HG03196 (cell line): ENCODE data around the gene OXT.

ENCODE experiments used
- ATAC-seq: cut with Tn5 transposase; IDR thresholded peaks from one replicate; pipeline ENCODE4 v1.9.1; 2021; ENCODE audit not compliant: unreplicated experiment

OXT gene

DNA sequence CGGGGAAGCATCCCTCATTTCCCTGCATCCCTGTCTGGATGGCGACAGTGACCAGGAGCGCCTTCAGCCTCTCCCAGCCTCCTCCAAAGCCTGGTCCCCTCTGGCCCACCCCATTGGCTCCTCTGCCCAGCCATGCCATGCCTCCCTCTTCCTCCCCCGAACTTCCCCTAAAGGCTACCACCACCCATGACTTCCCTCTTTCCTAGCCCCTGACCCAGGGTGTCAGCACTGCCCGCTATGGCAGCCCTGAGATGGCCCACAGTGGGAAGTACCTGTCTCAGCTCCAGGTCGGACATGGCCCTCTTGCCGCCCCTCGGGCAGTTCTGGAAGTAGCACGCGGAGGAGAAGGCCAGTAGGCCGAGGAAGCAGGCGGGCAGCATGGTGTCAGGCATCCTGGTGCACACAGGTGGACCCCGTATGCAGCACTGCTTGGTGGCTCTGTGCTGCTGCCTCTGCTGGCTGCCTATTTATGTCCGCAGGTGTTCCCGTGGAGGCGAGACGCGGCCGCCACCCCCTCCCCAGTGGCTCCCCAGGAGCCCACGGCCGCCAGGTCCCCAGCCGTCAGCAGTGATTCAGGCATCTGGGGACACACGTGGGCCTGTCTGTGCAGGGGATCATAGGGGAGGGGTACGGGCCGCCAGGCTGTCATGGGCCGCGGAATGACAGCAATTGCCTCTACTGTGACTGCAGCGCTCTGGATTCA lies 13.0 kb downstream of the OXT start, which contains the start of gene AVP:
AVP (minus strand) TSS at position 442 of the 703 bp plus-strand sequence; CDS start at position 392, 50 bp downstream.
- no peak for ATAC-seq

DNA sequence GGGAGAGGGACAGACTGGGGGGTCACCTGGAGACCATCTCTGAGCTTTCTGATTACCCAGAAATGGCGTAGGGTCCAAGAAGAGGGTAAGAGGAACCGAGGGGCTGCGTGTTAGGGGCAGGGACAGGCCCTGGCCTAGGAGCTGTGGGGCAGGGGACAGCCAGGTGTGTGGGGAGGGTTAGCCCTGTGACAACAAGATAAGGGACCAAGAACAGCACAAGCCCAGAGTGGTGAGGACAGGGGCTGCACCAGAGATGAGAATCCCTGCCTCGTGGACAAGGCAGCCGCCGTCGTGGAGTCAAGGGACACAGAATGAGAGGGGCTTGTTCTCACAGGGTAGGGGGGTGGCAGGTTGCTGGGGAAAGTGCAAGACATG lies 13.6 kb downstream of the OXT start:
- no peak for ATAC-seq

DNA sequence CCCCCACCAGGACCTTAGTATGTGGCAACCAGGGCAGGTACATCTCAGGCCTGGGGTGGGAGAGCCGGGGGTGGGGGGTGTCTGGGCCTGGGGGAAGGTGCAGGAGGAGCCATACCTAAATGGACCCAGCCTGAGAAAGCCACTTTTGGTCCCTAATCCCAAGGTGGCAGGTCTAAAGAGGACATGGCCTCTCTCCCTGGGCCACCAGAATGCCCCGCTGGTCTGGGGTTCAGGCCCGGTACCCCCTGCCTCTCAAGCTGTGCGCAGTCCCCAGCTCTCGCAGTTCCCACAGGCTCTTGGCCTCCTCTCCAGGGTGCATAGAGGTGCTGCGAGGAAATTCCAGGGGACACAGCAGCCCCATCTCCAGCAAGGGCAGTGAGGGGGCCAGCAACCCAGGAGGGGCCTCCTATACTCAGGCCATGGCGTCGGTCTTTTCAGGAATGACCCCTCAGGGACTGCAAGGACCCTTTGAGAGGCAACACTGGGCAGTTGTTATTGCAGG lies 14.2 kb downstream of the OXT start:
- ATAC-seq = no peak

DNA sequence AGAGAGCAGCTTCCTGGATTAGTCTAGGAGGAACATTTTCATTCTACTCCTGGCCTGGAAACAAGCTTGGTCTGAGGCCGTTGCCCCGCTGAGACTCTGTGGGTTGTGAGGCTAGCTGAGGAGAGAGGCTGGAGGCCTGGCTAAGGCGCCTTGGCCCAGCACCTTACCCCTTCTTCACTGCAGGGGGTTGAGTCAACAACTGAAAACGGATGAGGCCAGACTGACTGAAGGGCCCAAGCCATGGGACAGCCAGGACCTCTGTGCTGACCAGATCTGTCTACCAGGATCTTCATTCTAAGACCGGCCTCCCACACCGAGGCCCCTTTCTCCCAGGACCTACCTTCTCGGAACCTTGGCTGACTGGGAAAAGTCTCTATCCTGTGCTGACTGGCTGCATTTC lies 16.6 kb downstream of the OXT start:
- ATAC-seq = no peak

DNA sequence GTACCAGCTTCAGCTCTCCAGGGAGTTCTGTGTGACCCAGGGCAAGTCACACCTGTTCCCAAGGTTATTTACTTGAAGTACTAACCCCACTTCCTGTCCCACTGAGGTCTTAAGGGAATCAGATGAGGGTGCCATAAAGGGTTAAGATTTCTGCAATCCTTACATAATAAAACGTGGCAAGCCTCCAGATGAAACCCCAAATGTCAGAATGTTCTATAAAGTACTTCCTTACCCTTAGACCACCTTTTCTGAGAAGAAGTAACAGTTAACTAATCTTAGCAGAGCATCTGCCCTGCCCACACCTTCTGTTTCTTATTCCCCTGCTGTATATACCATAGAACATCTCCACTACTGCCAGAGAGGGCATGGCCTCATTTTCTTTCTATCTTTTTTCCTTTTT lies 19.1 kb downstream of the OXT start:
- no peak for ATAC-seq

DNA sequence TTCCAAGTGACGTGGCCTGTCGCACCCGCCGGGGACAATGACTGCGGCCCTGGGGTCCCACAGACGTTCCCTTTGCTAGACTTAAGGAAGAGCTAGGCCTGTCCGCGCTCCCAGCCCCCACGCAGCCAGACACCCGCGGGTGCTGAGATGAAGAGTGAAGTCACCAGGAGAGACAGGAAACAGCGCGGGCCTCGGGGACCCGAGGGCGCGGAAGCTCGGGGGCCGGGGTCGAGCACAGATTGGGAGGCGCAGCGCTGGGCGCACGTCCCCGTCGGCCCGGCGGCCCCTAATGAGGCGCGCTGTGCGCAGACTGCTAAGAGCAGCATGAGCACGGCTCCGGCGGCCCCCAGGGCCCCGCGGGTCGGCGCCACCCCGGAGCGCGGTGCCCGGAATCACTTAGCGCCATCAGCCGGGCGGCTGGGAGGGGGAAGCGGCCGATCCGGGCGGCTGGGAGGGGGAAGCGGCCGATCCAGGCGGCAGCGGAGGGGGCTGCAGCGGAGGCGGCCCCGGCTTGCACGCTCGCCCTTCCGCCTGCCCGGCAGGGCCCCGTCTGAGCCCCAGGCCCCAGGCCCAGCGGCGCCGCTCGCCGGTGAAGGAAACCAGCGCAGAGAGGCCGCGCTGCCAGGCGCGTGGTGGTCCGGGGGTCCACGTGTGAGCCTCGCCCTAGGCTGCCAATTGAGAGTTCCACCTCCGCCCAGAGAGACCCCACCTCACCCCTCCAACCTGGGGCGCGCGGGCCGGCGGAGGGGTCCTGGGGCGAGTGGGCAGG lies 21.4 kb downstream of the OXT start:
- ATAC-seq = no peak

DNA sequence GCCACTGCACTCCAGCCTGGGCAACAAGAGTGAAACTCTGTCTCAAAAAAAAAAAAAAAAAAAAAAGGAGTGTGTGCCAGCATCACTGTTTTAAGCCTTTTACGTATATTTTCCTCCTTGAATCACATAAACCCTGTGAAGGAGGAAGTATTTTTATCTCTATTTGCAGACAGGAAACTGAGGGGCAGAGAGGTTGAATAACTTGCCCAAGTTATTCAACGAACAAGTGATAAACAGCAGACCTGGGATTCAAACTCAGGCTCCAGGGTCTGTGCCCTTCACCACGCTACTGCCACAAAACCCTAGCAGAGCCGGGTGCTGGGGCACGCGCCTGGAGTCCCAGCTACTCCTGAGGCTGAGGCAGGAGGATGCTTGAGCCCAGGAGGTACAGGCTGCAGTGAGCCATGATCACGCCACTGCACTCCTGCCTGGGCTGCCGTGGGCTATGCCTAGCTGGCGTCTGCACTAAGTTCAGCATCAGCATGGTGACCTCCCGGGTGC lies 22.5 kb downstream of the OXT start:
- no peak for ATAC-seq

DNA sequence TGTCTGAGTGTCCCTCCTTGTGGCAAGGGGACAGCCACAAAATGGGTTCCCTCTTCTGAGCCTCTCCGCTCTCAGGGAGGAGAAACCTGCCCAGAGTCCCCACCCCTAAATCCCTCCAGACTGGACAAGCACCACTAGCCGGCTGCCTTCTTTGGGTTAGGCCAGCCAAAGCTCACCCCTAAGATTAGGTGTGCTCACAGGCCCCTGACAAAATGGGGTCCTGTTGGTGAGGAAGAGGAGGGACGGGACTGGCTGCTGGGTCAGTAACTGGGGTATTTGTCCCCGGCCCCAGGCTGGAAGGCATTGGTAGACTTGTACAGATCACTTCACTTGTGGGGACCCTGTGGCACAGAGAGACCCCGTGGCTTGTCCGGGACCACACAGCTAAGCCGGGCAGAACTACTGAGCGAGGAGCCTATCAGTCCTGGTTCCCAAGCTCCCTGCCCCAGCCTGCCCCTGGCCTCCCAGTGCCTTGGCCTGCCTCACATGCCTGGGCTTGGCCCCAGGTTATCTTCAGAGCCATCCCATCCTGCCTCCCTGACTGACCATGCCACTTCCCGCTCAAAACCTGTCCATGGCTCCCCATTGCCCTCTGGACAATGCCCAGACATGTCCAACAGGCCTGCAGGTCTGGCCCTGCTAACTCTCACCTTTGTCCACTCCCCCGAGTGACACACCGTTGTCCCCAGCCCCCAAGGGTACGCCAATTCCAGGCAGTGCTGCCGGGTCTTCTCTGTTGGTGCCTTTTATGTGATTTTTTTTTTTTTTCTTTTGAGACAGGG lies 23.6 kb downstream of the OXT start:
- no peak for ATAC-seq

DNA sequence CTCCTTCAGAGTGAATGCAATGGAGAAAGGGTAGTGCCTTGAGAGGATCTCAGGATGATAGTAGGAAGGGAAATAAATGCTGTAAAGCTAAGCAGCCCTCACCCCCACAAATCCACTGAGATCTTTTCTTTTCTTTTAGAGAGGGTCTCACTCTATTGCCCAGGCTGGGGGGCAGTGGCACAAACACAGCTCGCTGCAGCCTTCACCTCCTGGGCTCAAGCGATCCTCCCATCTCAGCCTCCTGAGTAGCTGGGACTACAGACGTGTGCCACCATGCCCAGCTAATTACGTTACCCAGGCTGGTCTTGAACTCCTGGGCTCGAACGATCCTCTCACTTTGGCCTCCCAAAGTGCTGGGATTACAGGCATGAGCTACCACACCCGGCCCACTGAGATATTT lies 29.1 kb downstream of the OXT start:
- ATAC-seq = no peak

DNA sequence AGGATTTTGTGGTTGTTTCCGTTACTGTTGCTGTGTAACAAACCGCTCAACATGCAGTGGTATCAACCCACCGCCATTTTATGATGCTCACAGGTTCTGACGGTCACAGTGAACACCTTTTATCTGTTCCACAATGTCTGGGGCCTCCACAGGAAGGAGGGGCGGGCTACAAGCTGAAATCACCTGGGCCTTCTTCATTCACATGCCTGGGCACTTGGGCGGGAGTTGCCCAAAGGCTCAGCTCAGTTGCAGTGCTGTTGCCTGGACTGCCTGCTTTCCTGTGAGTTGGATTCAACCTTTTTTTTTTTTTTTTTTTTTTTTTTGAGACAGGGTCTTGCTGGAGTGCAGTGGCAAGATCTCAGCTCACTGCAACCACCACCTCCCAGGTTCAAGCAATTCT lies 29.8 kb downstream of the OXT start:
- ATAC-seq = no peak

DNA sequence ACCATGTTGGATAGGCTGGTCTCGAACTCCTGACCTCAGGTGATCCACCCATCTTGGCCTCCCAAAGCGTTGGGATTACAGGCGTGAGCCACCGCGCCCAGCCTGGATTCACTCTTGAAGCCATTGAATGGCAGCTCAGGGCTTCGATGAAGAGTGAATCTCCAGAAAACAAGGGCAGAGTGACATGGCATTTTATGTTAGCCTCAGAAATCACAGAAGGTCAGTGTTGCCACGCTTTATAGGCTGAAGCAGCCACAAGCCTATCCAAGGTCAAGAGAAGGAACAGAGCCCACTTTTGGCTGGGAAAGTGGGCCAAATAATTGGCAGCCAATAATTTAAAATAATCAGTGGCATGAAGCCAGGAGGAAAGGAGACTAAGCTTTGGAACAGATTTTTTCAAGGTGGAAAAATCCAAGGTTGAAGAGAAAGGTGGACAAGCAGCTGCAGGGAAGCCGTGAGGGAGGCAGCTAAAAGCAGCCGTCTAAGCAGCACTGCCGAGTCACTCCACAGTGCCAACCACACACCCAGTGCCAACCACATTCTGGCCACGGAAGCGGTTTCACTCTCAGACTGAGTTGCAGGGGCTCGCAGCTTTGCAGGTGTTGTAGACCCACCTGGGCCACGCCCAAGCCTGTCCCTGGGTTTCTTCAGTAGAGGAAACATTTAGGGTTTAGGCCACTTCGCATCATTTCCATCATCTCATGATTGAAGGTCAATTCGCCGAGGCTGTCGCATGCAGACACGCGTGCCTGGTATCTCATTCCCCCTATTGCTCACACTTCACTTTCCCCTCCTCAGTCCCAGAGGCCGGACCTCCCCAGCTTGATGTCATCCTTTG lies 30.5 kb downstream of the OXT start:
- ATAC-seq = no peak

DNA sequence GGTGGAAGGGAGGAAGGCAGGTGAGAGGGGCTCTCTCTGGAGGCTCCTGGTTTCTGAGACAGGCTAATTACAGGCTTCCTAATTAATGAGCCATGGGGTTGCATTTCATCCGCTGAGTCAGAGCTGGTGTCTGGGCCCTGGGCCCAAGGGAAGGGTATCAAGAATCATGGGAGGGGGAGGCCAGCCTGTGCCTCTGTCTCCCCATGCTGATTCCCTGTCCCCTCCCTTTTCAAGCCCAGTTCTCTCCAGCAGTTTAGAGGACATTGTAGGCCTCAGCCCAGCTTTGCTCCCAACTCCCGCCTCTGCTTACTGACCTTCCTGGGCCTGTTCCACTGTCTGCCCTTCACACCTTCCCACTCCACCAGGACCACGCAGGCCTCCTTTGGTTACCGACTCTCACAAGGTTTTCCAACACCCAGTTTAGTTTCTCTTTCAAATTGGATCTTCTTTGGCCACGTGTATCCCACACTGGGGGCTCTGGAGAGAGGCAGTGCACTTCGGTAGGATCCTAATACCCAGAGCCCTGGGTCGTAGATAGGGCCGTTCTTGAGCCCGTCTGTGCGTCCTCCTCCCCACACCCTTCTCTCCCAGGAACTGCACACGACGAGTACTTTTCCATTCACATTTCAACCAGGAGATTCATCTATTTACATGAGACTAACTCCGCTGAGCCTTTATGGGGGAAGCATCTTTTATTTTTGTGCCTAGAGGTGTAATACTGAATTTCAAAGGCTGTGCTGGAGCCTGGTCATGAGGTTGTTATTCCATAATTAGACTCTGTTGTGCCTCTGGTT lies 31.4 kb downstream of the OXT start:
- no peak for ATAC-seq

DNA sequence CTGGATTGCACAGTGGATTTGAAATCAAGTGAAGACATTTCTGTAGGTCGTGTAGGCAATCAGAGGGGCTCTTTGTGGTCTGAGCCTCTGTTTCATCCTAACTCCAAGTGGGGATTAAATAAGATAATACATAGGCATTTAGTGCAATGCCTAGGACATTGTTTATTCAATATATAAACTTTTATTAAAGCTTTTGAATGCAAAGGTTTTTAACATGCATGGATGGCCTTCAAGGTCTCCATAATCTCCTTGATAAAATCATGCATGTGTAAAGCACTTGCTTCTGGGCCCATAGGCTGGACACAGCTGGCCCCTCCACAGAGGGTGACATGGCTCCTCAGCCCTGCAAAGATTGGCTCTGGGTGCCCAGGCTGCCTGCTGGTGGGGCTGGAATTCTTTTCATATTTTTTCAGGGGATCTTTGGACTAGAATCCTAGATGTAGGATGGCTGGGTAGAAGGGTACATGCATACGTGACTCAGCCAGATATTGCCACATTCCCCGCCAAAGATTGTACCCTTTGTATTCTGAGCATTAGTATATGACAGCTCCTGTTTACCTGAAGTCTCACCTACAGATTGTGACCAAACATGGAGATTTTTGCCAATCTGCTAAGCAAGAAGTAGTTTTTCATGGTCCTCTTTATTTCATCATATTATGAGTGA lies 32.1 kb downstream of the OXT start:
- no peak for ATAC-seq

DNA sequence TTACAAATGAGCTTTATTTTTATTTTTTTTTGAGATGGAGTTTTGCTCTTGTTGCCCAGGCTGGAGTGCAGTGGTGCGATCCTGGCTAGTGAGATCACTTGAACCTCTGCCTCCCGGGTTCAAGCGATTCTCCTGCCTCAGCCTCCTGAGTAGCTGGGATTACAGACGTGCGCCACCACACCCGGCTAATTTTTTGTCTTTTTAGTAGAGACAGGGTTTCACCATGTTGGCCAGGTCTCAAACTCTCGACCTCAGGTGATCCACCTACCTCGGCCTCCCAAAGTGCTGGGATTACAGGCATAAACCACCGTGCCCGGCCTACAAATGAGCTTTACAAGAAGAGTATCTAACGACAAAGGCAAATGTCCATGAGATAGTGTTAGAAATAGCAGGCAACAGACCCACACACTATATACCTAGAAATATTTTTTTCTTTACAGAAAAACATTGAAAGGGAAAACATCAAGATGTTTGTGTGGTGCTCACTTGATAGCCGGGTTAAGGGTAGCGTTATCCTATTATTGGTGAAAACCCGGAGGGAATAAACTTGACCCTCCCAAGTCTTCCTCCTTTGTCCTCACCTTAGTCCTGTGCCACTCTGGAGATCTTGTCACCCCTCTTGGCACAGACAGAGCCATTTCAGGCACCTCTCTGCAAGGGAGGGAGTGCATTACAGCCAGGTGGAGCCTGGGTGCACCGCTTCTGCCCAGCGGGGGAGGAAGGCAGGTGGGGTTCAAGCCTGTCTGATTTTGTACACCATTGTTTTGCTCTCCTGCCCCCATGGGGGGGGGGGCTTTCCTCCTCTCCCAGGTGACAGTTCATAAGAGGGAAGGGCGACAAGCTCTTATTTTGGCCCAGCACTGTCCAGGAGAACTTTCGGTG lies 34.1 kb downstream of the OXT start:
- no peak for ATAC-seq

DNA sequence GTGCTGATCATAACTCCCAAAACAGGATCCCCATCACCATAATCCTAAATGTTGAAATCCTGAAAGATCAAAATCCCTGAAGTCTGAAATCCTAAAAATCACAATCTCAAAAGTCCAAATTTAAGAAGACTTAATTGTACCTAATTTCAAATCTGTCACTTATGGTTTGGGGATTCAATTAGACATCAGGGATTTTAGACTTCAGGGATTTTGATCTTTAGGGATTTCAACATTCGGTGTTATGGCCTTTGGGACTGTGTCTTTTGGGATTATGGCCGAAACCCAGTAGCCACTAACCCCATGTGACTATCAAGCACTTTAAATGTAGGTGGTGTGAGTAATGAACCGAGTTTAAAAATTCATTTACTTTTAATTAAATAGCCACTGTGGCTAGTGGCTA lies 34.8 kb downstream of the OXT start:
- no peak for ATAC-seq

DNA sequence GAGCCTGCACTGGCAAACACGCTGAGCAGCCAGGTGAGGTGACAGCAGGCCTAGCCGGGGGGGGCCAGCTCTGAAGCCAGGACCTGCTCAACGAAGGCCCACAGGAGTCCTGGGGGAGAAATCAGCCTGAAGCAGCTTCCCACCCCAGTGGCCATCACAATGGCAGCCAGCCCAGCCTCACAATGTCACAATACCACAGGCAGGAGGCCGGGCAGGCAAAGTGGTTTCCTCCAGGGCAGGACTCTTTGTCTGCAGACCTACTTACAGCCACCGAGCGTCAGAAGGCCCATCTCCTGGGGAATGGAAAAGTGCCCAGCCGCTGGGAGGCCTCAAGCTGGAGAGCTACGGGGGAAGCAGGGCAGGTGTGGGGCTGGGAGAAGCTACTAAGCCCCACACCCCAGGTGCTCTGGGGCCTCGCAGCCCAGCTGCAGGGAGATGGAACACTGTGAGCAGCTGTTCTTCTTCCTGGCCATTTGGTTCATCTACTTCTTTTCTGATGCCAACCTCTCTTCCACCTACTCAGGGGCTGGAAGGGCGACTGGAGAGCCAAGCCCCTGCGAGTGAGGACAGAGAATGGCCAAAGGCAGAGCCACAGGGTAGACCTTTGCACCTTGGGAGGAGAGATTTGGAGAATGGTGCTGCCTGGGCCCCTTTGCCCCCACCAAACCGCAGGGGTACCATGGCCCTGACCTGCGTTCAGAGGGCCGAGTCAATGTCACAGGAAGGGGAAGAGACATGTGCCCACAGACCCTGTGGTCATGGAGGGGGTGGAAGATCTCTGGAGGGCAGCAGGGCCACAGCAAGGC lies 35.4 kb downstream of the OXT start:
- no peak for ATAC-seq

DNA sequence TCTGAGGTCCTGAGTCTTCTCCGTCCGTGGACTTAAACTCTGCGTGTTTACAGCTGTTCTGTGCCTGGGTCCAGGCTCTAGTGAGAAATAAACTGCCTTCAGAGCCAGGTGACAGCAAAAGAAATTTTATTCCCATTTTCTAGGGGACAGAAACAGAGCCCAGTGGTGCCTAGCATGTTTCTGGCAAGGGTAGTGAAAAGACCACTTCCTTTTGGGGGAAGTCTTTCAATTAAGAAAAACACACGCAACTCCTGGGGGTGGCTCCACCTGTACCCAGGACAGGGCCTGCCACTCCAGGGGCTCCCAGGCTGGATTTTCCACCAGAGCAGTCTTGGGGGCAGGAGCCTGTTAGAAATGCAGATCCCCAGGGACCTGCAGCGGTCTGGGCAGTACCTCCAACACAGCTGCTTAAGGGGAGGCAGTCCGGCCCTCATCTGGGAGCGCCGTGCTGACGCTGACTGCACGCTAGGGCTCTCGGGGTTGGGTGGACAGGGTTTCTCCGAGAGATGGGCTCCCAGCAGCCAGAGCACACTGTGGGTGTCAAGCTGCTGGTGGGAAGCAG lies 36.1 kb downstream of the OXT start:
- no peak for ATAC-seq
